HG03432 (cell line): ENCODE measurements around the gene RNF166.

ENCODE experiments used
- ATAC-seq: cut with Tn5 transposase; IDR thresholded peaks from one replicate; pipeline ENCODE4 v1.9.1; 2021; ENCODE audit warnings: mild to moderate bottlenecking, moderate library complexity; ENCODE audit not compliant: unreplicated experiment

RNF166 gene

GRCh38 chr16:88725609-88726407 lies 19.6 kb upstream of the RNF166 start:
- no peak for ATAC-seq

- no peak for ATAC-seq
These were observed 18.8 kb upstream of the RNF166 start for GRCh38 chr16:88724855-88725555.

- no peak for ATAC-seq
These were observed 17.7 kb upstream of the RNF166 start for GRCh38 chr16:88723911-88724310.

GRCh38 chr16:88723507-88723887 lies 17.3 kb upstream of the RNF166 start:
- no peak for ATAC-seq

GRCh38 chr16:88722784-88723506 lies 16.7 kb upstream of the RNF166 start:
- no peak for ATAC-seq

- ATAC-seq: no peak
These were observed 15.9 kb upstream of the RNF166 start for GRCh38 chr16:88721815-88722755.

- no peak for ATAC-seq
These were observed 15.0 kb upstream of the RNF166 start for GRCh38 chr16:88721236-88721635.

GRCh38 chr16:88720396-88720970 lies 14.3 kb upstream of the RNF166 start:
- no peak for ATAC-seq

- no peak for ATAC-seq
These were observed 13.7 kb upstream of the RNF166 start for GRCh38 chr16:88719933-88720296.

- no peak for ATAC-seq
These were observed 13.2 kb upstream of the RNF166 start for GRCh38 chr16:88719267-88719932.

- no peak for ATAC-seq
These were observed 12.0 kb upstream of the RNF166 start for GRCh38 chr16:88718178-88718577.

GRCh38 chr16:88716601-88717001 lies 10.4 kb upstream of the RNF166 start:
- ATAC-seq: no peak

- ATAC-seq: no peak
These were observed 10.0 kb upstream of the RNF166 start for GRCh38 chr16:88716201-88716600.

GRCh38 chr16:88715312-88716190 lies 9.3 kb upstream of the RNF166 start:
- no peak for ATAC-seq

GRCh38 chr16:88714420-88715302 lies 8.5 kb upstream of the RNF166 start:
- ATAC-seq: no peak

GRCh38 chr16:88713568-88714419 lies 7.6 kb upstream of the RNF166 start:
- ATAC-seq: no peak

- no peak for ATAC-seq
These were observed 6.8 kb upstream of the RNF166 start for GRCh38 chr16:88713054-88713453.
